DOHH2 (cell line): ENCODE measurements around the gene FAM171A1.

Experiments
- H3F3A ChIP-seq: fragments of 200-600 bp; sonication (generic), shearing (Covaris generic); 2 replicates; pipeline ENCODE4 v1.6.0; 2016; ENCODE audit warnings: antibody characterized with exemption, mild to moderate bottlenecking; ENCODE audit not compliant: control insufficient read depth, insufficient read depth
- H3K27ac ChIP-seq: fragments of 200-600 bp; sonication (generic); 2 replicates; pipeline ENCODE4 v1.5.1; 2014; ENCODE audit warnings: low read depth, mild to moderate bottlenecking, low read length, moderate library complexity
- H3K27me3 ChIP-seq: fragments of 200-600 bp; sonication (generic); 2 replicates; pipeline ENCODE4 v1.6.1; 2014; ENCODE audit warnings: mild to moderate bottlenecking, low read length, mixed read lengths; ENCODE audit not compliant: control insufficient read depth
- H3K36me3 ChIP-seq: fragments of 200-600 bp; sonication (generic); 2 replicates; pipeline ENCODE4 v1.6.1; 2014; ENCODE audit warnings: mild to moderate bottlenecking, low read length, moderate library complexity, mixed read lengths; ENCODE audit not compliant: control insufficient read depth
- H3K4me1 ChIP-seq: fragments of 200-600 bp; sonication (generic); 2 replicates; pipeline ENCODE4 v1.6.1; 2014; ENCODE audit warnings: mild to moderate bottlenecking, low read length, mixed read lengths; ENCODE audit not compliant: control insufficient read depth
- H3K4me2 ChIP-seq: fragments of 200-600 bp; sonication (generic); 2 replicates; pipeline ENCODE4 v1.6.0; 2014; ENCODE audit warnings: mild to moderate bottlenecking, low read length, moderate library complexity
- H3K4me3 ChIP-seq: fragments of 200-600 bp; sonication (generic); 2 replicates; pipeline ENCODE4 v1.5.1; 2014; ENCODE audit warnings: mild to moderate bottlenecking, low read length, mixed read lengths
- H3K79me2 ChIP-seq: fragments of 200-600 bp; sonication (generic); 2 replicates; pipeline ENCODE4 v1.6.1; 2014; ENCODE audit warnings: mild to moderate bottlenecking, low read length, mixed read lengths; ENCODE audit not compliant: control insufficient read depth
- H3K9me2 ChIP-seq: fragments of 200-600 bp; sonication (generic); replicated peaks from 2 replicates; pipeline ENCODE4 v1.6.1; 2014; ENCODE audit warnings: mild to moderate bottlenecking, low read length, mixed read lengths; ENCODE audit not compliant: control insufficient read depth
- H3K9me3 ChIP-seq: fragments of 200-600 bp; sonication (generic); 2 replicates; pipeline ENCODE4 v1.6.1; 2014; ENCODE audit warnings: antibody characterized with exemption, low read length, mixed read lengths; ENCODE audit not compliant: control insufficient read depth, insufficient read depth
- H4K20me1 ChIP-seq: fragments of 200-600 bp; sonication (generic); 2 replicates; pipeline ENCODE4 v1.6.0; 2014; ENCODE audit warnings: low read depth, mild to moderate bottlenecking, antibody characterized with exemption, low read length, moderate library complexity; ENCODE audit not compliant: control insufficient read depth, insufficient read depth
- CTCF ChIP-seq: fragments of 200-600 bp; sonication (generic); IDR thresholded peaks from one replicate; pipeline ENCODE4 v1.5.1; 2014; ENCODE audit warnings: antibody characterized with exemption, mild to moderate bottlenecking, low read depth, low read length; ENCODE audit not compliant: poor library complexity, severe bottlenecking
- EZH2phosphoT487 ChIP-seq: fragments of 200-600 bp; sonication (generic); IDR thresholded peaks from 2 replicates; pipeline ENCODE4 v1.6.1; 2017; ENCODE audit warnings: borderline replicate concordance, mild to moderate bottlenecking, antibody characterized with exemption, low read length, moderate library complexity, mixed read lengths

The FAM171A1 gene

GRCh38 chr10:15188603-15189002 lies 182.5 kb downstream of the FAM171A1 start:
- Histone ChIP-seq H3K79me2 (no peaks in the 10 kb centered on the region), H4K20me1 (no peaks in the 10 kb centered on the region)
- TF ChIP-seq CTCF, result no peak

GRCh38 chr10:15183689-15184481 lies 187.2 kb downstream of the FAM171A1 start:
- Histone ChIP-seq H3K4me3 (no peak overlapping the region), H3K27ac (no peak overlapping the region), H3K9me2 (no peaks in the 10 kb centered on the region), H3K4me1 (no peaks in the 10 kb centered on the region), H3F3A (no peaks in the 10 kb centered on the region), H3K36me3 (no peaks in the 10 kb centered on the region), H4K20me1 (no peaks in the 10 kb centered on the region), H3K27me3 (0 out of 2 replicates have a peak, but pooled peaks cover 2% of the 10 kb centered on the region), H3K4me2 (no peak overlapping the region), H3K79me2 (no peaks in the 10 kb centered on the region), H3K9me3 (no peaks in the 10 kb centered on the region)
- no peak for TF ChIP-seq EZH2phosphoT487
- no peak for TF ChIP-seq CTCF

More at GRCh38 chr10:15188603-15189002, 182.5 kb downstream of the FAM171A1 start:
- Histone ChIP-seq H3K27ac (no peak overlapping the region), H3K4me1 (peaks cover 4% of the 10 kb centered on the region; the same call in 1 of the 2 replicates), H3K9me3 (no peaks in the 10 kb centered on the region), H3F3A (no peaks in the 10 kb centered on the region), H3K27me3 (no peaks in the 10 kb centered on the region), H3K9me2 (no peaks in the 10 kb centered on the region), H3K4me3 (no peak overlapping the region), H3K4me2 (no peak overlapping the region), H3K36me3 (no peaks in the 10 kb centered on the region)

GRCh38 chr10:15182540-15183207 lies 188.4 kb downstream of the FAM171A1 start:
- Histone ChIP-seq H3K4me3 (no peak overlapping the region), H3K4me2 (no peak overlapping the region), H3K9me2 (no peaks in the 10 kb centered on the region), H3K27me3 (0 out of 2 replicates have a peak, but pooled peaks cover 2% of the 10 kb centered on the region), H3K36me3 (no peaks in the 10 kb centered on the region), H3K4me1 (no peaks in the 10 kb centered on the region), H3K79me2 (no peaks in the 10 kb centered on the region), H3K9me3 (no peaks in the 10 kb centered on the region), H3K27ac (no peak overlapping the region), H3F3A (no peaks in the 10 kb centered on the region), H4K20me1 (no peaks in the 10 kb centered on the region)
- no peak for TF ChIP-seq EZH2phosphoT487
- TF ChIP-seq CTCF, result no peak
